K562 (cell line): Measurements from ENCODE around the gene FOXN1. TPM values are rescaled to one million over a fixed set of nuclear protein-coding genes. Genes with fewer than 3 reads are reported as not detected.

Experiments used
- ATAC-seq: fragments of 200-7000 bp; cut with Tn5 transposase; 3 replicates; pipeline ENCODE4 v1.9.1; 2020; ENCODE audit warnings: moderate library complexity
- BruUV-seq: library from RNA; stranded (reverse); fragments of 400-500 nt; replicated peaks from 2 replicates; lab custom pipeline; 2021; lab: Mats Ljungman, UMichigan
- CTCF ChIA-PET: fragments of 300-600 bp; formaldehyde crosslinking; extraction: SDS; loops from one replicate; lab custom pipeline; 2021; ENCODE audit warnings: low intra/inter-chr PET ratio; lab: Yijun Ruan, JAX
- POLR2A ChIA-PET: fragments of 300-600, 350-650 bp; sonication (Branson Sonifier 250); formaldehyde crosslinking; extraction: SDS; loops from one replicate; lab custom pipeline; 2021; ENCODE audit warnings: antibody characterized with exemption, inconsistent platforms; lab: Yijun Ruan, JAX
- DNase-seq, 4 experiments: peaks; one replicate each; pipeline versions ENCODE4 v3.0.0 to v3.0.0-alpha.2; 2011 to 2018; ENCODE audit warnings: low spot score in 3 of 4, mixed read lengths in 3 of 4; ENCODE audit errors: extremely low read depth in 1 of 4
- FAIRE-seq: peaks from 2 replicates; lab custom pipeline; 2011; peaks lifted over from hg19 to GRCh38; lab: Jason Lieb, UNC
- H2AFZ ChIP-seq: 2 replicates; pipeline ENCODE4 v1.6.0; 2011; ENCODE audit warnings: low read depth, low read length, control low read depth, inconsistent platforms
- H3K27ac ChIP-seq: fragments of 200-600 bp; 3 replicates; pipeline ENCODE4 v1.8.0; 2011; ENCODE audit warnings: low read depth, mild to moderate bottlenecking, control low read depth, inconsistent platforms, low read length, moderate library complexity, mixed read lengths; ENCODE audit errors: extremely low read depth
- H3K27me3 ChIP-seq, 2 experiments: fragments of 300-600 bp in 1 of 2; 2 replicates in 1 of 2; 3 replicates in 1 of 2; pipeline versions ENCODE4 v1.6.0 to v1.8.0; 2011; ENCODE audit warnings: inconsistent platforms in 2 of 2, low read length in 2 of 2, mild to moderate bottlenecking in 1 of 2, mixed read lengths in 1 of 2, moderate library complexity in 1 of 2; ENCODE audit not compliant: control insufficient read depth in 2 of 2, insufficient read depth in 2 of 2
- H3K36me3 ChIP-seq: fragments of 300-600 bp; 3 replicates; pipeline ENCODE4 v1.8.0; 2011; ENCODE audit warnings: mild to moderate bottlenecking, low read length, inconsistent platforms; ENCODE audit not compliant: control insufficient read depth, insufficient read depth
- H3K4me1 ChIP-seq, 2 experiments: fragments of 200-600 bp in 1 of 2; replicated peaks in 1 of 2; 2 replicates in 1 of 2; 3 replicates in 1 of 2; pipeline versions ENCODE4 v1.5.1 to v1.8.0; 2011; ENCODE audit warnings: inconsistent platforms in 2 of 2, low read length in 2 of 2, mild to moderate bottlenecking in 1 of 2, mixed read lengths in 1 of 2, moderate library complexity in 1 of 2; ENCODE audit not compliant: control insufficient read depth in 2 of 2, insufficient read depth in 2 of 2
- H3K4me2 ChIP-seq: 2 replicates; pipeline ENCODE4 v1.6.1; 2011; ENCODE audit warnings: low read length, control low read depth, inconsistent platforms, mixed read lengths; ENCODE audit not compliant: insufficient read depth
- H3K4me3 ChIP-seq: fragments of 200-600 bp; sonication (generic), shearing (Covaris generic); 2 replicates; pipeline ENCODE4 v1.5.1; 2016; ENCODE audit warnings: control low read depth, inconsistent platforms
- H3K79me2 ChIP-seq: fragments of 200-600 bp; 3 replicates; pipeline ENCODE4 v1.8.0; 2011; ENCODE audit warnings: low read length, inconsistent platforms; ENCODE audit not compliant: control insufficient read depth, insufficient read depth
- H3K9ac ChIP-seq, 2 experiments: 2 replicates each; pipeline versions ENCODE4 v1.6.0 to v1.6.1; 2011; ENCODE audit warnings: low read depth in 2 of 2, low read length in 2 of 2, control low read depth in 1 of 2, inconsistent platforms in 1 of 2, mild to moderate bottlenecking in 1 of 2, mixed read lengths in 1 of 2; ENCODE audit not compliant: insufficient read depth in 1 of 2
- H3K9me1 ChIP-seq: one replicate; pipeline ENCODE4 v1.6.0; 2011; ENCODE audit warnings: inconsistent platforms, mild to moderate bottlenecking, low read length, moderate library complexity; ENCODE audit not compliant: control insufficient read depth, insufficient read depth
- H3K9me3 ChIP-seq: replicated peaks from 2 replicates; pipeline ENCODE4 v1.5.1; 2011; ENCODE audit warnings: low read depth, low read length, inconsistent platforms; ENCODE audit not compliant: control insufficient read depth, insufficient read depth
- H4K20me1 ChIP-seq: replicated peaks from 2 replicates; pipeline ENCODE4 v1.6.1; 2011; ENCODE audit warnings: low read length, inconsistent platforms, mixed read lengths; ENCODE audit not compliant: control insufficient read depth, insufficient read depth
- ERF ChIP-seq: fragments of 450-650 bp; formaldehyde crosslinking; IDR thresholded peaks from 2 replicates; pipeline ENCODE4 v1.4.0; 2020; ENCODE audit warnings: mild to moderate bottlenecking, mixed read lengths
- KDM5B ChIP-seq: fragments of 200-600 bp; sonication (generic); IDR thresholded peaks from 2 replicates; pipeline ENCODE4 v1.6.1; 2012; ENCODE audit warnings: low read depth, mild to moderate bottlenecking, moderate library complexity, low read length, control low read depth, inconsistent platforms; ENCODE audit not compliant: insufficient replicate concordance
- MCM3 ChIP-seq: fragments of 450-650 bp; IDR thresholded peaks from 2 replicates; pipeline ENCODE4 v1.6.1; 2016
- RAD21 ChIP-seq, 2 experiments: fragments of 250-450 bp in 1 of 2; fragments of 450-650 bp in 1 of 2; sonication (Bioruptor Pico) in 1 of 2; formaldehyde crosslinking in 1 of 2; IDR thresholded peaks in 1 of 2; conservative IDR thresholded peaks in 1 of 2; 2 replicates each; pipeline versions ENCODE4 v1.4.0 to v1.8.0; 2020 to 2022; ENCODE audit warnings: mild to moderate bottlenecking in 2 of 2, moderate library complexity in 1 of 2
- ZNF121 ChIP-seq: sonication (generic); formaldehyde crosslinking; conservative IDR thresholded peaks from 2 replicates; pipeline ENCODE4 v1.8.0; 2022; ENCODE audit warnings: missing genetic modification reagents
- ZNF140 ChIP-seq: fragments of 250-450 bp; sonication (Bioruptor Pico); IDR thresholded peaks from 2 replicates; pipeline ENCODE4 v1.8.0; 2021; ENCODE audit warnings: moderate library complexity, mild to moderate bottlenecking, inconsistent platforms
- ZNF224 ChIP-seq: sonication (generic); formaldehyde crosslinking; IDR thresholded peaks from 2 replicates; pipeline ENCODE4 v1.8.0; 2022; ENCODE audit warnings: mild to moderate bottlenecking, missing genetic modification reagents
- WGBS: fragments of 100-300 bp; shearing (Covaris generic); methylation state at CpG from one replicate; pipeline ENCODE4 v1.1.6; 2016; ENCODE audit warnings: low coverage, mixed read lengths; ENCODE audit not compliant: insufficient coverage; ENCODE audit errors: missing lambda C conversion rate; 5-methylcytosine and 5-hydroxymethylcytosine counted together
- in situ Hi-C: fragments of 300-500 bp; cut with MboI; formaldehyde crosslinking; loops from 4 replicates; pipeline ENCODE4 v1.15.0; 2018; ENCODE audit warnings: inconsistent platforms, mixed read lengths
- intact Hi-C: fragments of 100-400 bp; cut with micrococcal nuclease; formaldehyde crosslinking; loops from 2 replicates; pipeline ENCODE4 v1.14.2; 2022
- polyA plus RNA-seq, 8 experiments: library from polyadenylated mRNA; depleted of rRNA in 4 of 8; stranded (reverse) in 5 of 8; unstranded in 3 of 8; fragments of >200 nt; fragmentation: Nextera tagmentation in 2 of 8; fragmentation: Illumina TruSeq in 1 of 8; extraction: Ambion mirVana in 2 of 8; extraction: Trizol in 1 of 8; gene quantifications; 2 replicates each; pipeline versions ENCODE4 v1.2.1 to v1.2.3, GENCODE V29; 2011 to 2014; ENCODE audit warnings: inconsistent platforms in 1 of 8, missing spikeins in 1 of 8
- total RNA-seq, 7 experiments: library from RNA; depleted of rRNA in 6 of 7; stranded (reverse); fragments of >200 nt in 6 of 7; fragmentation: Illumina TruSeq in 2 of 7; extraction: Trizol in 2 of 7; gene quantifications; 2 replicates each; pipeline versions ENCODE4 v1.2.1 to v1.2.3, GENCODE V29; 2011 to 2021; ENCODE audit warnings: low replicate concordance in 1 of 7
- TF ChIP-seq, protein P1 (sequence below): fragments of 150-350 bp; conservative IDR thresholded peaks from 2 replicates; pipeline ENCODE4 v1.6.1; 2014; ENCODE audit warnings: low read length
- TF ChIP-seq, protein P2 (sequence below), 3 experiments: IDR thresholded peaks in 2 of 3; conservative IDR thresholded peaks in 1 of 3; 2 replicates each; pipeline ENCODE4 v1.5.1; 2011 to 2012; ENCODE audit warnings: low read length in 3 of 3, mild to moderate bottlenecking in 3 of 3, control low read depth in 2 of 3, improper control_type of control experiment in 1 of 3, inconsistent platforms in 1 of 3, low read depth in 1 of 3, mixed read lengths in 1 of 3, moderate library complexity in 1 of 3; ENCODE audit not compliant: insufficient read depth in 2 of 3
- TF ChIP-seq, protein P3 (sequence below): sonication (generic); formaldehyde crosslinking; IDR thresholded peaks from 2 replicates; pipeline ENCODE4 v1.8.1; 2023; ENCODE audit warnings: mild to moderate bottlenecking, missing genetic modification reagents

The FOXN1 gene
- total and polyA plus RNA-seq, 9 of the 15 experiments (the other 6 are each of a cell fraction or from before 2014, with no cell fraction given): not detected

GRCh38 chr17:28533091-28533807 is 27.1 kb downstream of the FOXN1 start (continued):
- TF ChIP-seq KDM5B (no peak), ZNF224 (no peak), ZNF121 (CRISPR knock-in tag) (no peak)

- in situ Hi-C loops (loop anchor here (5.0 kb wide), 1 partner anchor 38 kb away; no protein-coding TSS in a partner anchor), intact Hi-C loops (no loop called here)
- no peaks in the 10 kb centered on the region for H3K9me3 ChIP-seq
- no peaks in the 10 kb centered on the region for H3K9me1 ChIP-seq
- H3K4me1 ChIP-seq: peaks cover 0 to 15% of the 10 kb centered on the region in 2 experiments; a peak in 3 of 5 replicates
- no peak overlapping the region for H3K4me2 ChIP-seq
- 8% methylated on average over 8 of the region's 11 CpGs for WGBS
- peaks cover 18% of the 10 kb centered on the region; the same call in 1 of the 2 replicates for H4K20me1 ChIP-seq
- 0 out of 4 replicates have a peak overlapping the region, but pooled peaks of 1 of the 2 experiments have one; percentile 36 for H3K9ac ChIP-seq
- H3K4me3 ChIP-seq: no peak overlapping the region
- no peaks in the 10 kb centered on the region for H3K79me2 ChIP-seq
- H2AFZ ChIP-seq: no peak overlapping the region
- DNase-seq (peak in 2 of 4 experiments; percentile 38 to 45), ATAC-seq (peak; percentile 56), FAIRE-seq (no peak)
- no peaks in the 10 kb centered on the region for H3K36me3 ChIP-seq
- no TSS peak for BruUV-seq
- peaks cover 9 to 55% of the 10 kb centered on the region in 2 experiments; a peak in 4 of 5 replicates for H3K27me3 ChIP-seq
- ChIA-PET POLR2A (interaction anchor here (0.6 kb wide), 1 partner anchor 703 kb away, joined by 3 read pairs; no protein-coding TSS in a partner anchor), CTCF (no interaction called here)
- TF ChIP-seq MCM3: no peak
- TF ChIP-seq, protein P1, sequence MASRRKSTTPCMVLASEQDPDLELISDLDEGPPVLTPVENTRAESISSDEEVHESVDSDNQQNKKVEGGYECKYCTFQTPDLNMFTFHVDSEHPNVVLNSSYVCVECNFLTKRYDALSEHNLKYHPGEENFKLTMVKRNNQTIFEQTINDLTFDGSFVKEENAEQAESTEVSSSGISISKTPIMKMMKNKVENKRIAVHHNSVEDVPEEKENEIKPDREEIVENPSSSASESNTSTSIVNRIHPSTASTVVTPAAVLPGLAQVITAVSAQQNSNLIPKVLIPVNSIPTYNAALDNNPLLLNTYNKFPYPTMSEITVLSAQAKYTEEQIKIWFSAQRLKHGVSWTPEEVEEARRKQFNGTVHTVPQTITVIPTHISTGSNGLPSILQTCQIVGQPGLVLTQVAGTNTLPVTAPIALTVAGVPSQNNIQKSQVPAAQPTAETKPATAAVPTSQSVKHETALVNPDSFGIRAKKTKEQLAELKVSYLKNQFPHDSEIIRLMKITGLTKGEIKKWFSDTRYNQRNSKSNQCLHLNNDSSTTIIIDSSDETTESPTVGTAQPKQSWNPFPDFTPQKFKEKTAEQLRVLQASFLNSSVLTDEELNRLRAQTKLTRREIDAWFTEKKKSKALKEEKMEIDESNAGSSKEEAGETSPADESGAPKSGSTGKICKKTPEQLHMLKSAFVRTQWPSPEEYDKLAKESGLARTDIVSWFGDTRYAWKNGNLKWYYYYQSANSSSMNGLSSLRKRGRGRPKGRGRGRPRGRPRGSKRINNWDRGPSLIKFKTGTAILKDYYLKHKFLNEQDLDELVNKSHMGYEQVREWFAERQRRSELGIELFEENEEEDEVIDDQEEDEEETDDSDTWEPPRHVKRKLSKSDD: no peak
- TF ChIP-seq RAD21 (CRISPR knock-in tag; conservative IDR thresholded peaks at IDR 0.05 in 1 of 2, IDR thresholded peaks at IDR 0.05 in 1 of 2): peak in 1 of 2 experiments; percentile 21; a peak in 1 of 4 replicates
- TF ChIP-seq, protein P2, sequence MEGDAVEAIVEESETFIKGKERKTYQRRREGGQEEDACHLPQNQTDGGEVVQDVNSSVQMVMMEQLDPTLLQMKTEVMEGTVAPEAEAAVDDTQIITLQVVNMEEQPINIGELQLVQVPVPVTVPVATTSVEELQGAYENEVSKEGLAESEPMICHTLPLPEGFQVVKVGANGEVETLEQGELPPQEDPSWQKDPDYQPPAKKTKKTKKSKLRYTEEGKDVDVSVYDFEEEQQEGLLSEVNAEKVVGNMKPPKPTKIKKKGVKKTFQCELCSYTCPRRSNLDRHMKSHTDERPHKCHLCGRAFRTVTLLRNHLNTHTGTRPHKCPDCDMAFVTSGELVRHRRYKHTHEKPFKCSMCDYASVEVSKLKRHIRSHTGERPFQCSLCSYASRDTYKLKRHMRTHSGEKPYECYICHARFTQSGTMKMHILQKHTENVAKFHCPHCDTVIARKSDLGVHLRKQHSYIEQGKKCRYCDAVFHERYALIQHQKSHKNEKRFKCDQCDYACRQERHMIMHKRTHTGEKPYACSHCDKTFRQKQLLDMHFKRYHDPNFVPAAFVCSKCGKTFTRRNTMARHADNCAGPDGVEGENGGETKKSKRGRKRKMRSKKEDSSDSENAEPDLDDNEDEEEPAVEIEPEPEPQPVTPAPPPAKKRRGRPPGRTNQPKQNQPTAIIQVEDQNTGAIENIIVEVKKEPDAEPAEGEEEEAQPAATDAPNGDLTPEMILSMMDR (IDR thresholded peaks at IDR 0.05 in 2 of 3, conservative IDR thresholded peaks at IDR 0.05 in 1 of 3; ENCODE audit: insufficient read depth in 2 of 3, low read depth in 1 of 3, low read length in 3 of 3): peak in 2 of 3 experiments; percentile 18 to 19; a peak in 2 of 6 replicates
- no peak for TF ChIP-seq ZNF140 (CRISPR knock-in tag)
- TF ChIP-seq, protein P3, sequence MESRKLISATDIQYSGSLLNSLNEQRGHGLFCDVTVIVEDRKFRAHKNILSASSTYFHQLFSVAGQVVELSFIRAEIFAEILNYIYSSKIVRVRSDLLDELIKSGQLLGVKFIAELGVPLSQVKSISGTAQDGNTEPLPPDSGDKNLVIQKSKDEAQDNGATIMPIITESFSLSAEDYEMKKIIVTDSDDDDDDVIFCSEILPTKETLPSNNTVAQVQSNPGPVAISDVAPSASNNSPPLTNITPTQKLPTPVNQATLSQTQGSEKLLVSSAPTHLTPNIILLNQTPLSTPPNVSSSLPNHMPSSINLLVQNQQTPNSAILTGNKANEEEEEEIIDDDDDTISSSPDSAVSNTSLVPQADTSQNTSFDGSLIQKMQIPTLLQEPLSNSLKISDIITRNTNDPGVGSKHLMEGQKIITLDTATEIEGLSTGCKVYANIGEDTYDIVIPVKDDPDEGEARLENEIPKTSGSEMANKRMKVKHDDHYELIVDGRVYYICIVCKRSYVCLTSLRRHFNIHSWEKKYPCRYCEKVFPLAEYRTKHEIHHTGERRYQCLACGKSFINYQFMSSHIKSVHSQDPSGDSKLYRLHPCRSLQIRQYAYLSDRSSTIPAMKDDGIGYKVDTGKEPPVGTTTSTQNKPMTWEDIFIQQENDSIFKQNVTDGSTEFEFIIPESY: no peak
- TF ChIP-seq ERF (CRISPR knock-in tag): no peak
- no peak overlapping the region for H3K27ac ChIP-seq
These were observed 28.7 kb downstream of the FOXN1 start for GRCh38 chr17:28534740-28535375.
